ENCODE data around the gene GPHA2.
"Not testable (repeated sequence)": the region's sequence is repeated elsewhere in the genome, so short reads cannot be mapped to it uniquely, and the experiment has no call there.

GPHA2 gene

GRCh38 chr11:64935359-64936081 lies at the start of gene GPHA2:
GPHA2 (minus strand) TSS chr11:64935893; CDS start chr11:64935460, 433 bp downstream.
- no peak for DNase-seq (ENCODE audit: low spot score)

- not testable (repeated sequence) for DNase-seq (ENCODE audit: low spot score)
Measured at GRCh38 chr11:64983339-64983738, 47.6 kb upstream of the GPHA2 start.

GRCh38 chr11:64976651-64977050 lies 41.0 kb upstream of the GPHA2 start:
- DNase-seq (ENCODE audit: low spot score) = no peak

GRCh38 chr11:64974124-64974523 lies 38.4 kb upstream of the GPHA2 start:
- no peak for DNase-seq (ENCODE audit: low spot score)

DNA sequence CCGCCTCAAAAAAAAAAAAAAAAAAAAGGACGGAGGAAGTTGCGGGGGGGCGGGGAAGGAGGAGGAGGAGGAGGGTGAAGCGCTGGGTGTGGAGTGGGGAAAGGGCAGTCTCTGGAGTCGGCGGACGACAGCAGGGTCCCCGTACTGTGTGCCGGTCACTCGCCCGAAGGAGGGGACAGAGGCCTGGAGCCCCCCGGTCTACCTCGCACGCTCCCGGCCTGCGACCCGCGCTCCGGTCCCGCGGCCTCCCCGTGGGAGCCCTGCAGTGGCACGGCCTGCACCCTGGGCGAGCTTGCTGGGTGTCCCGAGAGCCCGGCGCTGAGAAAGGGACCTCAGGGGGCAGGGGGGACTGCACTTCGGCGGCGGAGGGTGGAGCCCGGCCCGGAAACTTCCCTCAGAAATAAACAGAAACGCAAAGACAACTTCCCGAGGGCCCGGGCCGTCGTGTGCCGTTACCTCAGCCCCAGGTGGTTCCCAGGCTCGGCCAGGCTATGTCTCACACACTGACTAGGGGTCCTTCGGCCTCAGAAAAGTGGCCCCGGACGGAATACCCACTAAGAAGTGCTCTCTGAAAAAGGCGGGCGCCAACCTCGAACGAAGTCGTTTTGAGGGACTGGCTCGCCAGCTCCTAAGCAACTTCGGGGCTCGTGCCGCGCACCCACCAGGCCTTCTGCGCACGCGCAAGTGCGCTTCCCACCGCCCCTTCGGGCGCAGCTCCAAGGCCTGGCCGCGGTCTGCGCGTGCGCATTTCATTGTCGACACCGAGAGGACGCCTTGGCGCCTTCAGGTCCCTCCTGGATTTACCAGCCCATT lies 35.9 kb upstream of the GPHA2 start, which contains the start of gene MAJIN:
TSS of gene MAJIN (minus strand) at position 688 of the 813 bp plus-strand sequence. CDS start 12,703 bp downstream, outside the sequence.
- DNase-seq (ENCODE audit: low spot score) = peak; percentile 52

GRCh38 chr11:64970731-64971151 lies 35.0 kb upstream of the GPHA2 start:
- no peak for DNase-seq (ENCODE audit: low spot score)

GRCh38 chr11:64969209-64969608 lies 33.5 kb upstream of the GPHA2 start:
- DNase-seq (ENCODE audit: low spot score) = no peak

DNA sequence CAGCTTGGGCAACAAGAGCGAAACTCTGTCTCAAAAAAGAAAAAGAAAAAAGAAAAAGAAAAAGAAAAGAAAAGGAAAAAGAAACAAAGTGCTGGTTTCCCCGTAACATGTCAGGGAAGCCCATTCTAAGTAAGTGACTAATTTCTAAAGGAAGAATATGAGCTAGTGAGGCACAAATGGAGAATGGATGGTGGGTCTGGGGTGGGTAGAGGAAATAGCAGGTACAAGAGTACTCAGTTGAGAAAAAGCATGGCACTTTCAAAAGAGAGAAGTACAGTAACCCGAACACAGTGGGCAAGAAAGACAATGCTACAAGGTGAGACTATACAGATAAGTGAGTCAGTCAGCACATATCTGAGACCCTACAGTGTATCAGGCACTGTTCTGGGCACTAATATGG lies 31.7 kb upstream of the GPHA2 start:
- DNase-seq (ENCODE audit: low spot score) = no peak

GRCh38 chr11:64963072-64963631 lies 27.5 kb upstream of the GPHA2 start:
- no peak for DNase-seq (ENCODE audit: low spot score)

DNA sequence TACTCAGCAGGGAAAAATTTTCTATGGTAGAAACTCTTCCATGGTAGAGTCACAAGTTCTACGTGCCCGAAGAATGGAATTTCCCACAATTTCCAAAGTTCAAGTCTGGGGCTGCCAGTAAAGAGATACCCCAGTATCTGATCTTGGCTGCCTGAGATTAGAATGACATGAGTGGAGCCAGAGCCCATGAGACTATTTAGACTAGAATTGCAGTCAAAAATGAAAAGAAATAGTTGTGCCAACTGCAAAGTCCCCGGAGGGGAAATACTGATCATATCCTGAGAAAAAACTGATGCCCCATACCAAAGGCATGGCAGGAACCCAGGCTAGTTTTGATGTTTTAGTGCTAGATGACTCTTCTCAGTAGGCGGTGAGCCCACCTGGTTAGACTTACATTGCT lies 25.0 kb upstream of the GPHA2 start:
- DNase-seq (ENCODE audit: low spot score) = no peak

DNA sequence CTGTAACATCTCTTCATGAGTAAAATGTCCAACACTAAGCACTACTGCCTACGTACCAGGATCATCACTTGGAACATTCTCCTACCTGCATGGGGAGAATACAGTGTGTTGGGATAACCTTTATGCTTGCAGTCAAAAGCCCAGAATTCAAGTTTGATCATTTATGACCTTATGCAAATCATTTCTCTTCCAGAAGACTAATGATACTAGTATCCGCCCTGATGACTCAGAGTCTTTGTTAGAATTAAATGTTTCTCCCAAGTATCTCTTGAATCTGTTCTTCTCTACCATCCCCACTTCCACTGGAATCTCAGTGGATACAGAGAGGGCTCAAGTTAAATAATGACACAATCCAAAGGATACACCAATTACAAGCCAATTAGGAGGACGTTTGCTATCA lies 23.8 kb upstream of the GPHA2 start:
- DNase-seq (ENCODE audit: low spot score) = no peak

DNA sequence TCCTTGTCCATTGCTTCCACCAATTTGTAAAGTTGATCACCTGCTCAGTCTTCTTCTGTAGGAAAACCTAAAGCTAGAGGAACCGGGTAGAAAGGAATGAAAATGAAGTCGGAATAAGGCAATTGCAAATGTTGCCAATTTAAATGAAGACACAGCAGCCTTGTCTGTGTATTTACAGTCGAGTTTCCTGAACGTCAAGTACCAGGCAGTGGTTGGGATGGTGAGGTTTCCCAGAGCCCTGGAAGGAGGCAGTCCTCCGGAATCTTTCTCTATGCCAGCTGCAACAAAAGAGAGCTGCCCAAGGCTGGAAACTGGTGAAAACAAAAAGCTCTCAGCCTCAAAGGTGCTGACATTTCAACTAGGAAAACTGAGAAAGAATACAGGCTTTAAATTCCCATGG lies 18.5 kb upstream of the GPHA2 start:
- no peak for DNase-seq (ENCODE audit: low spot score)

DNA sequence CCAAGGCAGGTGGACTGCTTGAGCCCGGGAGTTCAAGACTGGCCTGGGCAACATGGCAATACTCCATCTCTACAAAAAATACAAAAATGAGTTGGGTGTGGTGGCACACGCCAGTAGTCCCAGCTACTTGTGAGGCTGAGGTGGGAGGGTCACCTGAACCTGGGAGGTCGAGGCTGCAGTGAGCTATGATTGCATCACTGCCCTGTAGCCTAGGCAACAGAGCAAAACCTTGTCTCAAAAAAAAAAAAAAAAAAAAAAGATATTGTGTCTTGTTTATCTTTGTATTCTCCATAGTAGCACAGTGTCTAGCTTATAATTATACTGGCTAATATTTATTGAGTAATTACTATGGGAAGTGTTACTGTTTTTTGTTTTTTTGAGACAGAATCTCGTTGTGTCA lies 15.8 kb upstream of the GPHA2 start:
- DNase-seq (ENCODE audit: low spot score) = no peak

GRCh38 chr11:64947208-64947814 lies 11.6 kb upstream of the GPHA2 start:
- DNase-seq (ENCODE audit: low spot score) = no peak

DNA sequence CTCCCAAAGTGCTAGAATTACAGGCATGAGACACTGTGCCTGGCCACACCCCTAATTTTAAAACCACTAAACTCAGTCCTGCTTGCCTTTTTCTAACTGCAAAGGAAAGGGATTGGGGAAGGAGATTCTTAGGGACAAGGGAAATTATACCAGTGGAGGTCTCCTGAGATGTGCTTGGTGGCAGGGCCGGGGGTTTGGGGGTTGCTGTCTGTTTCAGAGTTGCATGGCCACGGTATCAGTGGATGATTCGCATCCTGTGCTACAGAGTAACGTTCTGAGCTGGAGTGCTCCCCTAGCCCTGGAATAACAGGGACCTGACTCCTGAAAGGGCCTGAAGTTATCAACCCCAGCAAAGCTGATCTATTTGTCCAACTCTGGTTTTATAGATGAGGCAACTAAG lies 846 bp upstream of the GPHA2 start:
- DNase-seq (ENCODE audit: low spot score) = no peak

DNA sequence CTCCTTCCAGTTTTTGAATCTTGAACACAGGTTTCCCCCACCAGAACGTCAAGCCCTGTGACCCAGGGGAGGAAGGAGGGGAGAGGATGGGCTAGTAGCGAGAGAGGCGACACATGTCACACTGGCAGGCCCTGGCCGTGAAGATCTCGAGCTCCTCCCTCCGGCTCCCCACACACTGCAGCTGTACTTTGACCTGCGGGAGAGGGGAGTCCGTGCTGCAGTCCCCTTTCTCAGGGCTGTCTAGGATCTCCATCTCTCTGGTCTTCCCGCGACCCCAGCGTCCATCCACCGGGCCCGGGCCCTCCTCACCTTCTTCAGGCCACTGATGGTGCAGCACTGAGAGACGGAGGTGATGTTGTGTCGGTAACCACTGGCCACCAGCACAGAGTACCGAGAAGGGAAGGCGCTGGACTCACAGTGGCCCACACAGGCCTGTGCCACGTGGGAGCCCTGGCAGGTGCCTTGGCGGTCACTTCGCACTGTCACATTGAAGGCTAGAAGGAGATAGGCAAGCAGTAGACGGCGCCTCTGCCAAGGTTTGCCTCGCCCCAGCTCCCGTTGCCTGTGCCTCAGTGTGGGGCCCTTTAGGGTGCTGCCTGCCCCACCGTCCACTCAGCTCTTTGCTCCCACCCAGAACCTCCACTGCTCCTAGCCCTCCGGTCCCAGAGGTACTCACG lies 873 bp downstream of the GPHA2 start:
- no peak for DNase-seq (ENCODE audit: low spot score)

DNA sequence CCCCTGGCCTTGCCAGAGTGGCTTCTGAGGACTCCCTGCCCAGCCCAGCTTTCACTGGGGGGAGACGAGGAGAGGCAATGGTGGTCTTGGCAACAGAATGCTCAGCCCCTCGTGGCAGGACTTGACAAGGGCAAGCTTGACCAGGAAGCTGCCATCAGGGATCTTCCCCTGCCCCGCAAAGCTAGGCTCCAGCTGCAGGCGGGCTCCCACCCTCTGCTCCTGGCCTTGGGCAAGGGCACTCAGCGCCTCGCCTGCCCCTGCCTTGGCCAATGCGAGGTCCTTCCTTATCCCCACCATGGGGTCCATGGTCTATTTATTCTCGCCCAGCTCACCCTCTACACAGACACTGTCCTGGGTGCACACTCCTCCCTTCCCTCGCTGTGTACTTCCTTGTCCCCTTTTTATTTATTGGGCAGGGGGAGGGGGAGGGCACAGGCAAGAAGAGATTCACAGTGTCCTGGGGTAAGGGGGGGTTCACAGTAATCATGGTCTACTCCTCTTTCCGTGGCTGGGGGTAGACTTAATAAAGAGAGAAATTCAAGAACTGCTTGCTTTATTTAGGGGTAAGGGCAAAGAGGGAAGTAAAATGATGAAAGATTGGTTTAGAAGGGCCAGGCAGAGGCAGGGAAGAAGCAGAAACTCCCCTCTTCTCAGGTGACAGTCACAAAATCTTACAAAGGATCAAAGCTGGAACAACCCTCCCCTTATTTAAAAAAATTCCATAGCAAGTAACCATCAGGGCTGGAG lies 1.6 kb downstream of the GPHA2 start:
- no peak for DNase-seq (ENCODE audit: low spot score)

DNA sequence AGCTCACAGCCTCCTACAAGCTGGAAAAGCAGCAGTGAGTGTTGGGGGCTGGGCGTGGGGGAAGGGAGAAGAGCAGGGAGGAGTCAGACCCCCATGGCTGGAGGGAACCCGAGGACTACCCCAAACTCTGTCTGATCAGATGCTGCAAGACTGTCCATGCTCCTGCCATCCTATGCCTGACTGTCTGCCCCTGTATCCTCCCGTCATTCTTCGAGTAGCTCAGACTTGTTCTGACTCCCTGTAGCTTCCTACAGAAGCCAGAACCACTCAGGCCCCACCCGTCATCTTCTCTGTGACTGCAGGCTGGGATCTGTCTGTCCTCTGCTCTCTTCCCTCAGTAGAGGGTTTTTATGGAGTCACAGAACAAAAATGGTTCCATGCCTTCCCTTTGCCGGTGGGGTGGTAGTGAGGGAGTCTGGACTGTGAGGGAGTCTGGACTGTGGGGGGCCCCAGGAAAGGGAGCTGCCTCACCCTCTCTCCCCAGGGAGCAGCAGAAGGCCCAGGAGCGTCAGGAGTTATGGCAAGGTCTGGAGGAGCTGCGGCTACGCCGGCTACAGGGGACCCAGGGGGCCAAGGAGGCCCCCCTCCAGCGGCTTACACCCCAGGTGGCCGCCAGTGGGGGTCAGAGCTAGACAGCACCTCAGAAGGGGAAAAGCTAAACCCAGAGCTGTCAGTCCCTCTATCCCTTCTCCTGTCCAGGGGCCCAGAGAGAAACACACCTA lies 2.3 kb downstream of the GPHA2 start:
- no peak for DNase-seq (ENCODE audit: low spot score)

DNA sequence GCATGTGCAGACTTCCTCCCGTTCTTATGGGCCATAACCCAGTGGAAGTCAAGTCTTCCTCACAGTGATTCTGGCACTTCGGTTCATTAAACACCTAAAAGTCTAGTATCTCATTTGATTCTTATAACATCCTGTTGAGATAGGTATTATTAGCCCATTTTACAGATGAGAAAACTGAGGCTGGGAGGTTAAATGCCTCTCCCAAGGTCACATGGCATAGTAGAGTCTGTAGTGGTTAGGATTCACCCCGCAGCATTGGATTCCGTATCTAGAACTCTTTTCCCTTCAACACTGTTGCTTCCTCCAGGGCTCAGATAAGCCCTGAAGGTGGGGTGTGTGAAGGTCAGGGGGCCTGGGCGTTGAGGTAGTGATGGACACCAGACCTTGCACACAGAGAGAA lies 3.4 kb downstream of the GPHA2 start:
- DNase-seq (ENCODE audit: low spot score) = no peak

GRCh38 chr11:64931290-64931689 lies 4.4 kb downstream of the GPHA2 start:
- no peak for DNase-seq (ENCODE audit: low spot score)

- no peak for DNase-seq (ENCODE audit: low spot score)
Measured at GRCh38 chr11:64930340-64930739, 5.4 kb downstream of the GPHA2 start.

Measured in putamen (tissue), 1 donor.